HepG2 (cell line): ENCODE results near the gene COX6A2. TPM values are rescaled to one million over a fixed set of nuclear protein-coding genes. Genes with fewer than 3 reads are reported as not detected.
"Not testable (repeated sequence)": the region's sequence is repeated elsewhere in the genome, so short reads cannot be mapped to it uniquely, and the experiment has no call there.

Experiments
- ATAC-seq: fragments of 200-7000 bp; cut with Tn5 transposase; 3 replicates; pipeline ENCODE4 v1.9.1; 2020; ENCODE audit warnings: mild to moderate bottlenecking, moderate library complexity
- BruUV-seq: library from RNA; stranded (reverse); fragments of 400-500 nt; replicated peaks from 2 replicates; lab custom pipeline; 2021; lab: Mats Ljungman, UMichigan
- CTCF ChIA-PET: fragments of 300-600 bp; formaldehyde crosslinking; extraction: SDS; loops from one replicate; lab custom pipeline; 2021; ENCODE audit warnings: low total read pairs, inconsistent platforms, low intra/inter-chr PET ratio; lab: Yijun Ruan, JAX
- POLR2A ChIA-PET: fragments of 350-600 bp; sonication (Branson Sonifier 250); formaldehyde crosslinking; loops from one replicate; lab custom pipeline; 2020; ENCODE audit warnings: antibody characterized with exemption, inconsistent platforms; lab: Yijun Ruan, JAX
- DNase-seq: peaks from one replicate; pipeline ENCODE4 v3.0.0-alpha.2; 2015; ENCODE audit warnings: low spot score
- FAIRE-seq: peaks from 3 replicates; lab custom pipeline; 2011; peaks lifted over from hg19 to GRCh38; lab: Jason Lieb, UNC
- H2AFZ ChIP-seq: one replicate; pipeline ENCODE4 v1.6.1; 2011; ENCODE audit warnings: low read length, inconsistent platforms
- H3K27ac ChIP-seq: fragments of 300-600 bp; 3 replicates; pipeline ENCODE4 v1.8.0; 2011; ENCODE audit warnings: mixed run types, mild to moderate bottlenecking, mixed read lengths, low read length, inconsistent platforms; ENCODE audit not compliant: insufficient read depth; ENCODE audit errors: extremely low read length
- H3K27me3 ChIP-seq, 2 experiments: fragments of 200-600 bp in 1 of 2; 2 replicates in 1 of 2; 3 replicates in 1 of 2; pipeline versions ENCODE4 v1.6.0 to v1.8.0; 2011; ENCODE audit warnings: low read length in 2 of 2, mild to moderate bottlenecking in 2 of 2, moderate library complexity in 2 of 2, inconsistent platforms in 1 of 2; ENCODE audit not compliant: insufficient read depth in 2 of 2, control insufficient read depth in 1 of 2
- H3K36me3 ChIP-seq, 2 experiments: fragments of 200-600 bp in 1 of 2; replicated peaks in 1 of 2; 2 replicates in 1 of 2; 3 replicates in 1 of 2; pipeline versions ENCODE4 v1.5.1 to v1.8.0; 2011; ENCODE audit warnings: low read length in 2 of 2, inconsistent platforms in 1 of 2; ENCODE audit not compliant: insufficient read depth in 2 of 2, control insufficient read depth in 1 of 2
- H3K4me1 ChIP-seq: 2 replicates; pipeline ENCODE4 v1.5.1; 2012; ENCODE audit warnings: low read length, inconsistent platforms; ENCODE audit not compliant: insufficient read depth
- H3K4me2 ChIP-seq: 2 replicates; pipeline ENCODE4 v1.6.0; 2011; ENCODE audit warnings: low read depth, low read length, inconsistent platforms
- H3K4me3 ChIP-seq, 3 experiments: fragments of 200-600 bp in 1 of 3; sonication (generic), shearing (Covaris generic) in 1 of 3; replicated peaks in 1 of 3; 2 replicates each; pipeline ENCODE4 v1.5.1; 2011 to 2016; ENCODE audit warnings: low read length in 3 of 3, inconsistent platforms in 2 of 3, low read depth in 2 of 3, mild to moderate bottlenecking in 2 of 3, control low read depth in 1 of 3, mixed read lengths in 1 of 3; ENCODE audit not compliant: insufficient read depth in 1 of 3
- H3K79me2 ChIP-seq: one replicate; pipeline ENCODE4 v1.6.1; 2011; ENCODE audit warnings: low read length, inconsistent platforms; ENCODE audit not compliant: insufficient read depth
- H3K9ac ChIP-seq: 2 replicates; pipeline ENCODE4 v1.6.0; 2011; ENCODE audit warnings: mild to moderate bottlenecking, low read depth, low read length, inconsistent platforms; ENCODE audit not compliant: insufficient read depth
- H3K9me3 ChIP-seq: 2 replicates; pipeline ENCODE4 v1.5.1; 2012; ENCODE audit warnings: mild to moderate bottlenecking, low read length
- H4K20me1 ChIP-seq: 2 replicates; pipeline ENCODE4 v1.6.0; 2011; ENCODE audit warnings: inconsistent platforms, mild to moderate bottlenecking, low read length, moderate library complexity; ENCODE audit not compliant: insufficient read depth
- ARHGAP35 ChIP-seq: sonication (generic); formaldehyde crosslinking; IDR thresholded peaks from 2 replicates; pipeline ENCODE4 v1.9.0; 2022; ENCODE audit warnings: mild to moderate bottlenecking, inconsistent platforms, moderate library complexity, missing genetic modification reagents, borderline replicate concordance
- ARNTL ChIP-seq: sonication (generic); formaldehyde crosslinking; IDR thresholded peaks from 2 replicates; pipeline ENCODE4 v1.4.0; 2020; ENCODE audit warnings: mild to moderate bottlenecking, missing genetic modification reagents
- ZBTB38 ChIP-seq: sonication (generic); formaldehyde crosslinking; IDR thresholded peaks from 2 replicates; pipeline ENCODE4 v1.5.1; 2020; ENCODE audit warnings: mild to moderate bottlenecking, missing genetic modification reagents
- ZNF260 ChIP-seq: sonication (generic); formaldehyde crosslinking; IDR thresholded peaks from 2 replicates; pipeline ENCODE4 v1.4.0; 2020; ENCODE audit warnings: missing genetic modification reagents, low read depth, mild to moderate bottlenecking, borderline replicate concordance
- ZNF431 ChIP-seq: sonication (generic); formaldehyde crosslinking; IDR thresholded peaks from 2 replicates; pipeline ENCODE4 v1.9.0; 2022; ENCODE audit warnings: missing genetic modification reagents, low read depth, mild to moderate bottlenecking, borderline replicate concordance
- WGBS: methylation state at CpG from one replicate; pipeline ENCODE4 v1.1.6; 2017; ENCODE audit warnings: low lambda C conversion rate; 5-methylcytosine and 5-hydroxymethylcytosine counted together
- in situ Hi-C: cut with HindIII; loops from 2 replicates; pipeline ENCODE4 v1.10.0; 2017; ENCODE audit warnings: low pct_unique_long_range_greater_than_20kb; ENCODE audit not compliant: extremely low pct_ligation_motif_present
- intact Hi-C: fragments of 100-400 bp; cut with micrococcal nuclease; formaldehyde crosslinking; loops from one replicate; pipeline ENCODE4 v1.10.0; 2022; ENCODE audit not compliant: unreplicated experiment
- polyA plus RNA-seq, 8 experiments: library from polyadenylated mRNA; depleted of rRNA in 3 of 8; stranded (reverse) in 7 of 8; unstranded in 1 of 8; fragments of >200 nt; fragmentation: Illumina TruSeq in 4 of 8; extraction: Trizol in 4 of 8; gene quantifications; 2 replicates each; pipeline versions ENCODE4 v1.2.1 to v1.2.3, GENCODE V29; 2011 to 2016; ENCODE audit warnings: low read depth in 4 of 8, missing spikeins in 1 of 8, mixed read lengths in 1 of 8; ENCODE audit not compliant: insufficient read depth in 1 of 8
- total RNA-seq, 5 experiments: library from RNA; depleted of rRNA; stranded (reverse); fragments of >200 nt; fragmentation: Illumina TruSeq; extraction: Trizol; gene quantifications; 2 replicates each; pipeline ENCODE4 v1.2.3, GENCODE V29; 2016; ENCODE audit warnings: low read depth in 1 of 5

Gene COX6A2
- total and polyA plus RNA-seq, 2 of the 13 experiments (the other 11 are each of a cell fraction or from before 2014, with no cell fraction given): not detected

DNA sequence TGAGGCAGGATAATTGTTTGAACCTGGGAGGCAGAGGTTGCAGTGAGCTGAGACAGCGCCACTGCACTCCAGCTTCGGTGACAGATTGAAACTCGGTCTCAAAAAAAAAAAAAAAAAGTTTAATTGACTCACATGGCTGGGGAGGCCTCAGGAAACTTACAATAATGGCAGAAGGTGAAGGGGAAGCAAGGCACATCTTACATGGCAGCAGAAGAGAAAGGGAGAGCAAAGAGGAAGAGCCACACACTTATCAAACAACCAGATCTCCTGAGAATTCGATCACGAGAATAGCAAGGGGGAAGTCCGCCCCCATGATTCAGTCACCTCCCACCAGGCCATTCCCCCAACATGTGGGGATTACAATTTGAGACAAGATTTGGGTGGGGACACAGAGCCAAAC is 17.8 kb upstream of the COX6A2 start:
- BruUV-seq, H3K4me1 ChIP-seq, H3K4me3 ChIP-seq, H3K4me2 ChIP-seq, H2AFZ ChIP-seq, H3K27ac ChIP-seq, ATAC-seq, H3K27me3 ChIP-seq, H3K36me3 ChIP-seq, DNase-seq, H3K9ac ChIP-seq, CTCF ChIA-PET, H3K9me3 ChIP-seq, intact Hi-C loops, FAIRE-seq, H4K20me1 ChIP-seq, H3K79me2 ChIP-seq: not testable (repeated sequence)
- POLR2A ChIA-PET: interaction anchor here (1.2 kb wide), 1 partner anchor 9 kb away, joined by 3 read pairs; no protein-coding TSS in a partner anchor
- WGBS: 9% methylated on average over 6 of the region's 6 CpGs
- in situ Hi-C loops: loop anchor here (25.0 kb wide), 1 partner anchor 234 kb away; the partner anchor contains the start of genes PYCARD, PYDC1 and TRIM72
- peak; percentile 57; the same call in 1 of the 2 replicates for TF ChIP-seq ZNF431 (CRISPR knock-in tag)

DNA sequence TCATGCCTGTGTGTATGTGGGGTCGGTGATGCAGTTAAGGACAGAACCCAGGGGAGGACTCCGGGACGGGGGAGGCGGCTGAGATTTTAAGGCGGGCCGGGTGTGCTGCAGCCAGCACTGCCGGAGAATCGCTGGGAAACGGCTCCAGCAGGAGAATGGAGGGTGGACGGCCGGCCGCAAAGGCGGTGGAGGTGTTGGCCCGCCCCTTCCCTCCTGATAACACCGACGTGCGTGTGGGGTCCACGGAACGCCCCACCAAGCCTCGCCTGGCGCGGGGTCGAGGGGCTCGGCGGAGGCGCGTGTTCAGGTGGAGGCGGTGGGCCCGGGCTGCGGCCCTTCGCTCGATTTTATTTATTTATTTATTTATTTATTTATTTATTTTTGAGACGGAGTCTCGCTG is 13.8 kb upstream of the COX6A2 start:
- in situ Hi-C loops (loop anchor here (25.0 kb wide), 1 partner anchor 230 kb away; the partner anchor contains the start of genes PYCARD, PYDC1 and TRIM72), intact Hi-C loops (loop anchor here (2.0 to 5.0 kb wide), 2 partner anchors 240 to 347 kb away; partner anchors contain the start of genes PYCARD and VKORC1)
- H3K9ac ChIP-seq: no peak overlapping the region
- FAIRE-seq (no peak), DNase-seq (no peak), ATAC-seq (no peak)
- no peaks in the 10 kb centered on the region for H3K79me2 ChIP-seq
- H3K27me3 ChIP-seq: peaks cover 0 to 7% of the 10 kb centered on the region in 2 experiments; a peak in 1 of 5 replicates
- no peaks in the 10 kb centered on the region for H4K20me1 ChIP-seq
- no peaks in the 10 kb centered on the region for H3K36me3 ChIP-seq
- H3K4me1 ChIP-seq: peaks cover 6% of the 10 kb centered on the region; the same call in 1 of the 2 replicates
- CTCF ChIA-PET: interaction anchor here (0.8 kb wide), 1 partner anchor 456 kb away, joined by 3 read pairs; no protein-coding TSS in a partner anchor
- H3K4me3 ChIP-seq: 0 out of 6 replicates have a peak overlapping the region, but pooled peaks of 1 of the 3 experiments have one; percentile 75
- no peaks in the 10 kb centered on the region for H3K9me3 ChIP-seq
- POLR2A ChIA-PET: interaction anchor here (1.1 to 1.8 kb wide), 6 partner anchors 9 to 456 kb away, joined by 3 to 8 read pairs (median 6); partner anchors contain the start of genes ARMC5, ZNF646 and ZNF668
- 0 out of 2 replicates have a peak overlapping the region, but pooled peaks have one; percentile 4 for H3K4me2 ChIP-seq
- H2AFZ ChIP-seq: no peak overlapping the region
- 80% methylated on average over 34 of the region's 34 CpGs for WGBS
- TF ChIP-seq ARHGAP35 (CRISPR knock-in tag): no peak
- no peak for TF ChIP-seq ZNF260 (CRISPR knock-in tag)
- TF ChIP-seq ARNTL (CRISPR knock-in tag): peak; percentile 1; the same call in 1 of the 2 replicates
- TF ChIP-seq ZBTB38 (CRISPR knock-in tag): 0 out of 2 replicates have a peak, but pooled peaks have one; percentile 31
- H3K27ac ChIP-seq: no peak overlapping the region
- no TSS peak for BruUV-seq
